ENCODE measurements around the gene GALNT11. TPM values are rescaled to one million over a fixed set of nuclear protein-coding genes. Genes with fewer than 3 reads are reported as not detected.

Gene GALNT11
- total RNA-seq, 1 experiment from 2014 or later: 24.1 TPM

- no peaks in the 10 kb centered on the region; the same call in none of the 2 replicates for H3K27me3 Mint-ChIP-seq (ENCODE audit: low read depth)
- no peak overlapping the region for H2BK12ac ChIP-seq (ENCODE audit: insufficient read length, low read depth, low read length)
- peaks cover under 1 to 5% of the 10 kb centered on the region in 2 experiments for H3K4me1 Mint-ChIP-seq
- no peak overlapping the region for H2BK20ac ChIP-seq (ENCODE audit: low read depth, low read length, poor library complexity, severe bottlenecking)
- H3K18ac ChIP-seq (ENCODE audit: insufficient read length, low read depth, low read length): no peak overlapping the region
- no peaks in the 10 kb centered on the region for H3K23me2 ChIP-seq (ENCODE audit: insufficient read length, low read depth, low read length, poor library complexity, severe bottlenecking)
- H3K79me2 ChIP-seq (ENCODE audit: insufficient read depth, low read length): no peaks in the 10 kb centered on the region
- H2BK15ac ChIP-seq (ENCODE audit: low read depth, low read length): no peak overlapping the region
- H4K5ac ChIP-seq (ENCODE audit: insufficient read length, low read depth, low read length): no peak overlapping the region
- TF ChIP-seq, protein P1, sequence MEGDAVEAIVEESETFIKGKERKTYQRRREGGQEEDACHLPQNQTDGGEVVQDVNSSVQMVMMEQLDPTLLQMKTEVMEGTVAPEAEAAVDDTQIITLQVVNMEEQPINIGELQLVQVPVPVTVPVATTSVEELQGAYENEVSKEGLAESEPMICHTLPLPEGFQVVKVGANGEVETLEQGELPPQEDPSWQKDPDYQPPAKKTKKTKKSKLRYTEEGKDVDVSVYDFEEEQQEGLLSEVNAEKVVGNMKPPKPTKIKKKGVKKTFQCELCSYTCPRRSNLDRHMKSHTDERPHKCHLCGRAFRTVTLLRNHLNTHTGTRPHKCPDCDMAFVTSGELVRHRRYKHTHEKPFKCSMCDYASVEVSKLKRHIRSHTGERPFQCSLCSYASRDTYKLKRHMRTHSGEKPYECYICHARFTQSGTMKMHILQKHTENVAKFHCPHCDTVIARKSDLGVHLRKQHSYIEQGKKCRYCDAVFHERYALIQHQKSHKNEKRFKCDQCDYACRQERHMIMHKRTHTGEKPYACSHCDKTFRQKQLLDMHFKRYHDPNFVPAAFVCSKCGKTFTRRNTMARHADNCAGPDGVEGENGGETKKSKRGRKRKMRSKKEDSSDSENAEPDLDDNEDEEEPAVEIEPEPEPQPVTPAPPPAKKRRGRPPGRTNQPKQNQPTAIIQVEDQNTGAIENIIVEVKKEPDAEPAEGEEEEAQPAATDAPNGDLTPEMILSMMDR (conservative IDR thresholded peaks at IDR 0.05): no peak
- no peak overlapping the region for H3K4me2 ChIP-seq (ENCODE audit: insufficient read depth, insufficient read length, low read length)
- DNase-seq: no peak
- H3K4me1 ChIP-seq (ENCODE audit: insufficient read depth, low read length): no peaks in the 10 kb centered on the region
- no peak overlapping the region for H3K27ac ChIP-seq (ENCODE audit: insufficient read length, low read depth, low read length)
- no peak overlapping the region for H3K4me3 Mint-ChIP-seq
- no peak overlapping the region for H3K27ac Mint-ChIP-seq
- H2BK120ac ChIP-seq (ENCODE audit: low read depth, low read length, poor library complexity, severe bottlenecking): no peak overlapping the region
- H3T11ph ChIP-seq (ENCODE audit: low read length): no peak overlapping the region
- no peaks in the 10 kb centered on the region for H4K20me1 ChIP-seq (ENCODE audit: control insufficient read depth, insufficient read depth, insufficient read length)
- H2AFZ ChIP-seq (ENCODE audit: low read length): no peak overlapping the region
- H3K9ac ChIP-seq (ENCODE audit: extremely low read depth, insufficient read length, low read length): no peak overlapping the region
- H3K79me1 ChIP-seq (ENCODE audit: insufficient read depth, low read depth, low read length, poor library complexity, severe bottlenecking): no peaks in the 10 kb centered on the region
- H3K9me3 Mint-ChIP-seq: no peaks in the 10 kb centered on the region
- no peaks in the 10 kb centered on the region for H3K27me3 ChIP-seq (ENCODE audit: insufficient read depth, low read length)
- no peak overlapping the region for H3K4ac ChIP-seq (ENCODE audit: low read depth, low read length)
- H4K91ac ChIP-seq (ENCODE audit: insufficient read length, low read depth, low read length): no peak overlapping the region
- H3K9me3 ChIP-seq (ENCODE audit: control insufficient read depth, low read depth, low read length): no peaks in the 10 kb centered on the region
- no CpG with 5 or more reads among the region's 6 CpGs for WGBS (ENCODE audit: extremely low coverage, insufficient read length, low lambda C conversion rate)
- H3K23ac ChIP-seq (ENCODE audit: insufficient read length, low read depth, low read length): no peak overlapping the region
- no peak overlapping the region for H3K14ac ChIP-seq (ENCODE audit: insufficient read depth, low read length)
- H2AK5ac ChIP-seq (ENCODE audit: insufficient read length, low read length): no peak overlapping the region
- no peaks in the 10 kb centered on the region for H3K36me3 Mint-ChIP-seq (ENCODE audit: insufficient read depth in 1 of 3, low read depth in 3 of 3)
- H4K8ac ChIP-seq (replicated peaks; ENCODE audit: insufficient read length, low read depth, low read length): no peak overlapping the region
- no peak overlapping the region for H2BK5ac ChIP-seq (ENCODE audit: insufficient read length, low read length)
- H3K56ac ChIP-seq (ENCODE audit: insufficient read length, low read depth, low read length): no peak overlapping the region
Observed at GRCh38 chr7:151999424-152000090, 25.9 kb upstream of the GALNT11 start.
